Activated CD4-positive, alpha-beta T cell treated with anti-CD3 and anti-CD28 coated beads, Interleukin-2, amount 50 U/mL, for 16 hours (primary cell): ENCODE data around the gene PPAT.
"Not testable (repeated sequence)": the region's sequence is repeated elsewhere in the genome, so short reads cannot be mapped to it uniquely, and the experiment has no call there.

ENCODE experiments used
- DNase-seq: peaks from one replicate; pipeline ENCODE4 v3.0.0-alpha.2; 2020

PPAT gene

GRCh38 chr4:56435140-56435926 is at the start of gene PPAT:
Gene PPAT, minus strand, starts transcription at chr4:56435615. Its CDS starts 138 bp downstream, at chr4:56435477.
- peak; percentile 98 for DNase-seq

GRCh38 chr4:56480691-56481090 is 45.3 kb upstream of the PPAT start:
- no peak for DNase-seq

DNA sequence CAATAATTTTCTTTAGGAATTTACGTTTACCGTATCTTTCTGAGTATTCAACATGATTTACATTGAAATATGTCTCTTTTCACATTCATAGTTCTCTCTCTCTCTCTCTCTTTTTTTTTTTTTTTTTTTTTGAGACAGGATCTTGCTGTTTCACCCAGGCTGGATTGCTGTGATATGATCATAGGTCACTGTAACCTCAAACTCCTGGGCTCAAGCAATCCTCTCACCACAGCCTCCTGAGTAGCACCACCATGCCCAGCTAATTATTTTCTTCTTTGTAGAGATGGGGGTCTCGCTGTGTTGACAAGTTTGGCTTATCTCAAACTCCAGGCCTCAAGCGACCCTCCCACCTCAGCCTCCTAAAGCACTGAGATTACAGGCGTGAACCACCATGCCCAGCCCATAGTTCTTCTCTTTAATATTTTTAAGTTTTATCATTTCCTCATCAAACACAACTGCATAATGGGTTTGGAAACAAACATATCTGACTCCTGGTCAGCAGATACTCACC is 41.8 kb upstream of the PPAT start:
- no peak for DNase-seq

DNA sequence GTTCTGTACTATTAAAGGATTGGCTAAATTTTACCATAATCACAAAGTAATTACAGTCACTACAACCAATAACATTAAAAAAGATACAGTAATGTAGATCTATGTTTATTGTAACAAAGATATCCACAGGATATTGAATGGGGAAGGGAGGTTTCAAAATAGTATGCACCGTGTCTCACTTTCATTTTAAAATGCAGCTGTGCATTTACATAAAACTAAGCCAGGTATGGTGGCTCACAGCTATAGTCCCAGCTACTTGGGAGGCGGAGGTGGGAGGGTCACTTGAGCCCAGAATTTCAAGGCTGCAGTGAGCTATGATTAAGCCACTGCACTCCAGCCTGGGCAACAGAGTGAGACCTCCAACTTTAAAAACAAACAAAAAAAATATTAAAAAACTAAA is 40.5 kb upstream of the PPAT start:
- DNase-seq: no peak

- DNase-seq: peak; percentile 29
These were observed 34.2 kb upstream of the PPAT start for GRCh38 chr4:56469489-56470210.

- DNase-seq: peak; percentile 63
These were observed 32.6 kb upstream of the PPAT start for GRCh38 chr4:56468097-56468422.

DNA sequence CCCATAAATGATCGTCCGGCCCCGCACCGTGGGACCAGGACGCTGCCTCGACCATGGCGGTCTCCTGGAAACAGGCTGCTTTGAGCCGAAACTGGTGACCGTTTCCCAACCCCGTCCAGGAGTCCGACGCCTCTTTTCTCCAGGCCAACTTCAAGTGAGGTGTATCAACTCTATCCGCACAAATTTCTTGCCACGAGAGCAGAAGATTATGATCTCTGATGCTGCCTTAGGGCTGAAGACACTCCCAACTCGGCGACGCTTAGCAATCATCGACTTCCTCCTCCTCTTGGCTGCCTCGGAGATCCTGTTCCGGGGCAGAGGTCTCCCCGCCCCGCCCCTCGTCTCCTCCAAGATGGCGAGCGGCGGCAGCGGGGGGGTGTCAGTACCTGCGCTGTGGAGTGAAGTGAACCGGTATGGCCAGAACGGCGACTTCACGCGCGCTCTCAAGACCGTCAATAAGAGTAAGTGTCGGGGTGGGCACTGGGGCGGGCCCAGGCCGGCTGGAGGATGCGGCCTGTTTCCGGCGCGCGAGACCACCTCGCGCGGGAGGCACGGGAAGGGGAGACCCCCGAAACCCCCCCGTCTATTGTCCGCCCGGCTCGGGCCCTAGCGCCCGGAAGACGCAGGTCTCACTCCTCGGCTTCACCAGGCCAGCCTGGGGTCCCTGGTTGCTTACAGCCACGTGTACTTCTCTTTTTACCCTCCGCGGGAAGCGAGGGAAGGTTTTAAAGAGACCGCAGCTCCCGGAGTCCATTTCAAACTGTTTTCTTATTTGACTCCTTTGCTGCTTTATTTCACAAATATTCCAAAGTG is 32.1 kb upstream of the PPAT start, which contains the start of gene SRP72:
TSS of gene SRP72 (plus strand) at position 334 of the 813 bp plus-strand sequence. CDS start at position 353, 19 bp downstream.
- DNase-seq: peak; percentile 91

DNA sequence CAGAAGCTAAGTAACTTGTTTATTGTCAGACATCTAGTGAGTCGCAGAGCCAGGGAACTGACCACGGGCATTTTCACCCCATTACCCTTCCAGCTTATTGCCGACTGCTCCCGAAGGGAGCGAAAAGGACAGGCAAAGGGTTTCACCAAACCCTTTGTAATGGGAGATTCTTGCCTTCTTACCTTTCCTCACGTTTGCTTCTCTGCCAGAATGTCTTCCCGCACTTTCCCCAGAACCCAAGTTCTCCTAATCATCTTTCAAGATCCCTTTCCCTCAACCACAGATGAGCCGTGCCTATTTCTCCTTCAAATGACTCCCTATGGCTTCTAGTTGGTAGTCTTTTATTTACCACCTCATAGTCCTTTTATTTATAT is 31.5 kb upstream of the PPAT start:
- no peak for DNase-seq

- peak; percentile 35 for DNase-seq
These were observed 30.9 kb upstream of the PPAT start for GRCh38 chr4:56466296-56466761.

- no peak for DNase-seq
These were observed 30.3 kb upstream of the PPAT start for GRCh38 chr4:56465599-56466295.

- DNase-seq: no peak
These were observed 29.2 kb upstream of the PPAT start for GRCh38 chr4:56464581-56464980.

DNA sequence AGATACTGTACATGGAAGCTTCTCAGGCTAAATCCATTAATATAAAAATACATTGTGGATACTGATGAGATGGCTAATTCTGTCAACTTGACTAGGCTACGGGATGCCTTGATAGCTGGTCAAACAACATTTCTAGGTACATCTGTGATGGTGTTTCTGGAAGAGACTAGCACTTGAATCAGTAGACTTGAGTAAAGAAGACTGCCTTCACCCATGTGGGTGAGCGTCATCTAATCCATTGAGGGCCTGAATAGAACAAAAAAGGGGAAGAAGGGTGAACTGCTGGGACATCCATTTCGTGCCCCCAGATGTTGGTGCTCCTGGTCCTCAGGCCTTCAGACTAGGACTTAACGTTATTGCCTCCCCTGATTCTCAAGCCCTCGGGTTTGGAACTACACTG is 28.3 kb upstream of the PPAT start:
- DNase-seq: no peak

- DNase-seq: no peak
These were observed 26.7 kb upstream of the PPAT start for GRCh38 chr4:56462157-56462556.

- no peak for DNase-seq
These were observed 24.7 kb upstream of the PPAT start for GRCh38 chr4:56460085-56460484.

DNA sequence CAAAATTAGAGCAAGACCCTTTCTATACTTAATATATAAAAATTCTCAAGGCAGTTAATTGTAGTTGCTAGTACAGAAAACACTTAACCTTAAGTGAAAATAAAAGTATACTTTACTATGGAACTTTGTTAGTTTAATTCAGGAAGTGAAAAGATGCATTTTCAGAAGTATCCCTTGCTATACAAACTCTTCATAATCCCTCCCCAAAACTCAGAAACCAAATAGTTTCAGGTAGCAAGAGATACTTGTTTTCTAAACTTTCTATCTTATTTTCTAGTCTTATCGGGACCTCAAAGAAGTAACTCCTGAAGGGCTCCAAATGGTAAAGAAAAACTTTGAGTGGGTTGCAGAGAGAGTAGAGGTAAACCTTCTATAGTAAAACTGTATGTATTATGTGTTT is 14.9 kb upstream of the PPAT start:
- no peak for DNase-seq

DNA sequence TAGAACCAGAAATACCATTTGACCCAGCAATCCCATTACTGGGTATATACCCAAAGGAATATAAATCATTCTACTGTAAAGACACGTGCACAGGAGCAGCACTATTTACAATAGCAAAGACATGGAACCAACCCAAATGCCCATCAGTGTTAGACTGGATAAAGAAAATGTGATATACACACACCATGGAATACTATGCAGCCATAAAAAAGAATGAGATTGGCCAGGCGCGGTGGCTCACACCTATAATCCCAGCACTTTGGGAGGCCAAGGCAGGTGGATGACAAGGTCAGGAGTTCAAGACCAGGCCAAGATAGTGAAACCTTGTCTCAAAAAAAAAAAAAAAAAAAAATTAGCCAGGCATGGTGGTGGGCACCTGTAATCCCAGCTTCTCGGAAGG is 14.1 kb upstream of the PPAT start:
- DNase-seq: not testable (repeated sequence)

GRCh38 chr4:56448301-56448700 is 12.9 kb upstream of the PPAT start:
- no peak for DNase-seq

DNA sequence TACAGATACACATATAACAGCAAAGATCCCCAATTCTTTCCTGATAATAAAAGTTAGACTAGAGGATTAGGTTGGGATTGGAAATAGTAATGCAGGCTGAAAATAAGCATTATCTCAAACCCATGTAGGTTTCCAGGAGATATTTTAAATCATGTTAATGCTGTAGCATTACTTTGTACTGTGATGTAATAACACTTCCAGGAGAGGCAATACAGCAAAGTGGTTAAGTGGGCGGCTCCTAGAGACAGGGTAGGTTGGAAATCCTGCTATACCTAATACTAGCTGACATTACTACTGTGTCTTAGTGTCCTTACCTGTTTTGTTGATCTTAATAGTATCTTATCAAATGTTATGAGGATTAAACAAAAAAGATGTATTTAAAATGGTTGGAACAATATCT is 10.3 kb upstream of the PPAT start:
- no peak for DNase-seq

GRCh38 chr4:56444719-56445118 is 9.3 kb upstream of the PPAT start:
- DNase-seq: no peak

DNA sequence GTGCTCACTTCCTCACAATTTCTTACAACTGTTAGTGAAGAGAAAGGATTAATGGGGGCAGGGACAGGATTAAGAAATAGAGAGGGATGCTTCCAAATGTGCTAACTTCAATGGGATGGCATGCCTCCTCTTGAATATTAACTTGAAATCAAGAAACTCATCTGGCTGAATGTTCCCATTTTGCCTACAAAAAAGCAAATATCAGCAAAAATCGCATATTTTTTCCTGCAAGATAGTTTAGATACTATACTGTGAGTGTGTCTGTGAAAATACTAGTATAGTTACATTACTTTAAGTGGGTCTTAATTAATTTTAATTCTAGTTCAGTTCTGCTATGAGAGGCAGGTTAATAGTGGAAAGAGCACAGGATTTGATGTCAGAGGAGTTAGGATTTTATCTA is 5.6 kb upstream of the PPAT start:
- DNase-seq: no peak

DNA sequence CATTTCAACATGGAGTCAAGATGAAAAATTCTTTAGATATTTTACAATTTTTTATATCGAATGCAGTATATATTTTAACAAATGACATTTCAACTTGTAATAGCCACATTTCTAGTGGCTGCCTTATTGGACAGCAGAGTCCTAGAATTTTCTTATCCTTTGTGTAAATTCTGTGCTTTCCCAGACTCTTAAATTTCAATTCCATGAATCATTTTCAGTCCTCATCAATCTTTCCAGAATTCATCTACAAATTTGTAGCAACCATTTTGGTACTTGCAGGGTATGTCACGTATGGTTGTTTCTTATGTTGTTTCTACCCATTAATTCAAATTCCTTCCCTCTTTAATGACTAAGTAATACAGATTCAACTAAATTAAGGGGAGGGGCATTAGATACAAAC is 3.4 kb upstream of the PPAT start:
- DNase-seq: no peak

- peak; percentile 54 for DNase-seq
These were observed 746 bp downstream of the PPAT start for GRCh38 chr4:56434599-56435139.
